ENCODE results near the gene SLC15A2. TPM values are rescaled to one million over a fixed set of nuclear protein-coding genes. Genes with fewer than 3 reads are reported as not detected.
A peak's percentile ranks its signal among the peaks of the same experiment; 100 is the strongest.

Gene SLC15A2
- total RNA-seq, 1 experiment from 2014 or later: 2.4 TPM

GRCh38 chr3:121883507-121883906 lies 10.7 kb upstream of the SLC15A2 start:
- H2AK5ac ChIP-seq (ENCODE audit: insufficient read length, low read length): no peak overlapping the region
- no peaks in the 10 kb centered on the region for H3K23me2 ChIP-seq (ENCODE audit: insufficient read length, low read depth, low read length, poor library complexity, severe bottlenecking)
- Mint-ChIP-seq H3K36me3 (ENCODE audit: insufficient read depth in 1 of 3, low read depth in 3 of 3) (no peaks in the 10 kb centered on the region), H3K27ac (no peak overlapping the region), H3K9me3 (no peaks in the 10 kb centered on the region), H3K27me3 (ENCODE audit: low read depth) (no peaks in the 10 kb centered on the region), H3K4me3 (no peak overlapping the region), H3K4me1 (peaks cover 14 to 18% of the 10 kb centered on the region in 2 experiments)
- no peak overlapping the region for H3K9ac ChIP-seq (ENCODE audit: extremely low read depth, insufficient read length, low read length)
- no peak overlapping the region for H3K56ac ChIP-seq (ENCODE audit: insufficient read length, low read depth, low read length)
- H2BK12ac ChIP-seq (ENCODE audit: insufficient read length, low read depth, low read length): no peak overlapping the region
- H3K23ac ChIP-seq (ENCODE audit: insufficient read length, low read depth, low read length): no peak overlapping the region
- no peaks in the 10 kb centered on the region for H4K20me1 ChIP-seq (ENCODE audit: control insufficient read depth, insufficient read depth, insufficient read length)
- no peak overlapping the region for H3T11ph ChIP-seq (ENCODE audit: low read length)
- no peak overlapping the region for H2AFZ ChIP-seq (ENCODE audit: low read length)
- no CpG with 5 or more reads among the region's 1 CpG for WGBS (ENCODE audit: extremely low coverage, insufficient read length, low lambda C conversion rate)
- no peak overlapping the region for H3K4me2 ChIP-seq (ENCODE audit: insufficient read depth, insufficient read length, low read length)
- H2BK120ac ChIP-seq (ENCODE audit: low read depth, low read length, poor library complexity, severe bottlenecking): no peak overlapping the region
- H3K4ac ChIP-seq (ENCODE audit: low read depth, low read length): no peak overlapping the region
- H3K14ac ChIP-seq (ENCODE audit: insufficient read depth, low read length): no peak overlapping the region
- H2BK20ac ChIP-seq (ENCODE audit: low read depth, low read length, poor library complexity, severe bottlenecking): no peak overlapping the region
- no peaks in the 10 kb centered on the region for H3K79me1 ChIP-seq (ENCODE audit: insufficient read depth, low read depth, low read length, poor library complexity, severe bottlenecking)
- H3K18ac ChIP-seq (ENCODE audit: insufficient read length, low read depth, low read length): no peak overlapping the region
- H3K27ac ChIP-seq (ENCODE audit: insufficient read length, low read depth, low read length): no peak overlapping the region
- no peak for DNase-seq
- H3K27me3 ChIP-seq (ENCODE audit: insufficient read depth, low read length): no peaks in the 10 kb centered on the region
- H2BK15ac ChIP-seq (ENCODE audit: low read depth, low read length): no peak overlapping the region
- no peak overlapping the region for H4K91ac ChIP-seq (ENCODE audit: insufficient read length, low read depth, low read length)
- no peak overlapping the region for H2BK5ac ChIP-seq (ENCODE audit: insufficient read length, low read length)
- H3K9me3 ChIP-seq (ENCODE audit: control insufficient read depth, low read depth, low read length): no peaks in the 10 kb centered on the region
- no peaks in the 10 kb centered on the region for H3K79me2 ChIP-seq (ENCODE audit: insufficient read depth, low read length)
- no peaks in the 10 kb centered on the region for H3K4me1 ChIP-seq (ENCODE audit: insufficient read depth, low read length)
- TF ChIP-seq CTCF (conservative IDR thresholded peaks at IDR 0.05): peak; percentile 72
- no peak overlapping the region for H4K8ac ChIP-seq (replicated peaks; ENCODE audit: insufficient read length, low read depth, low read length)
- no peak overlapping the region for H4K5ac ChIP-seq (ENCODE audit: insufficient read length, low read depth, low read length)

Data from H9 (cell line).